ENCODE measurements around the gene GLCCI1.

Gene GLCCI1

DNA sequence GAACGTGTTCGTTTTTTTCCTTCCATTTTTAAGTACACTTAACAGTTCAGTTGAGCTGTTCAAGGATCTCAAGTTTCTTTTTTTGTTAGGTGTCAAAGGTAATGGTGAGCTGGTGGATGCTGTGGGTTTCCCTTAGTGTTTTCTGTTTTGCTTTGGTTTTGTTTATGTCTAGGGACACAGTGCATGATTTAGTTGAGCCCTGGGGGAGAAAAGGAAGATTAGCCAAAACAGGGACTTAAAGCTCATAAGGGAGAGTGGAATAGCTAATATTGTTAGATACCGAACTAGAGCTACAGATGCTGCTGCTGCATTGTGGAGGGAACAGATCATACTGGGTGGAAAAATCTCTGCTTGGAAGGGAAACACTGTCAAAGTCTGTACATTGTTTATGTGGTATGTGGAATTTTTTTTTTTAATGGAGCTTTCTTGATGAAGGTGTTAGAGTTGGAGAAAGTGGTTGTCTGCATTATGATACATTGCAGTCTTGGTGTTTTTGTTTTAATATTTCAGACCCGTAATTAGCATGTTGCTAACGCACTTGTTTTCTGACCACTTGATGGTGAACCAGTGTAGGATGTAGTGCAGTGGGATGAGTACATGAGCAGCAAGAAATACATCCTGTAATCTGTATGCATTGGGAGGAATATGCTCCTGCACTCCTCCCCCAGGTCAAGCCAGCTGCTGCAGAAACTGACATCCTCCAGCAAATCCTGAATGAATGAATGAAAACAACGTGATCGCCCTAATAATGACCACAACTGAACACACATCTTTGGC lies 2.1 kb downstream of the GLCCI1 start:
- peaks cover 22% of the 10 kb centered on the region for H3K4me1 Mint-ChIP-seq
- no peak overlapping the region for H3K4me3 Mint-ChIP-seq
- H3K27ac Mint-ChIP-seq, result no peak overlapping the region
- DNase-seq (ENCODE audit: low spot score in 2 of 2) (no peak), ATAC-seq (no peak)
- peaks cover 6% of the 10 kb centered on the region for H3K36me3 Mint-ChIP-seq
- no peaks in the 10 kb centered on the region for H3K9me3 Mint-ChIP-seq

DNA sequence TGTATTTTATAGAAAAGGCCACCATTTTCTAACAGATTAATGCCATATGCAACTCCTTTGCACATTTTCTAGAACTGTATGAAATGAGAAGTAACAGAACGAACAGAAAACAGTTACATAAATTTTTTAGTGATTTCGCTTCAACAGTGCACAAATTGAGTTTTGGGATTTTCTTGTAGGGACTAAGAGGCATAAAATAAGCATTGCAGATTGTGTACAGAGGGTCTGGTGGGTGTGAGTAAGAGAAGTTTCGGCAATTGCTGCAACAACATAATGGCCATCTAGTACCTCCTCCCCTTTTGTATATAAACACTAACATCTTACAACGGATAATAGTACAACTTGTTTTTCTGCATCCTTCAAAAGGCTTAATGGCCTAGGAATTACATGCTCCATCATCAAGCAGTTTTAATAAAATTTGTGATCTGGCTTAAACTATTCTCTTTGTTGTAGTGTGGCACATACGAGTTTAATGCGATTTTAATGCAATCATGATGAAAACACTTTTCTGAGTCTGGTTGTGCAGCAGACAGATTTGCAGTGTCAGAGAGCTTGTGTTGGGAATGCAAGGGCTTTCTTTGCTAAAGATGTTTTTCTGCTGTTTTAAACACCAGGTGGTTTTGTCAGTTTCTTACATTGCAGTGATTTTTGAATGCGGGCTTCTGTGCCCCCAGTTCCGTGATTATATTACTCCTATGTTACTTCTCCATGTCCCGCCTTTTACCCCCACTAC lies 2.9 kb downstream of the GLCCI1 start:
- Mint-ChIP-seq H3K4me1 (peaks cover 29% of the 10 kb centered on the region), H3K4me3 (no peak overlapping the region), H3K27ac (no peak overlapping the region), H3K36me3 (peaks cover 6% of the 10 kb centered on the region), H3K9me3 (no peaks in the 10 kb centered on the region)
- DNase-seq (ENCODE audit: low spot score in 2 of 2) (no peak), ATAC-seq (no peak)

DNA sequence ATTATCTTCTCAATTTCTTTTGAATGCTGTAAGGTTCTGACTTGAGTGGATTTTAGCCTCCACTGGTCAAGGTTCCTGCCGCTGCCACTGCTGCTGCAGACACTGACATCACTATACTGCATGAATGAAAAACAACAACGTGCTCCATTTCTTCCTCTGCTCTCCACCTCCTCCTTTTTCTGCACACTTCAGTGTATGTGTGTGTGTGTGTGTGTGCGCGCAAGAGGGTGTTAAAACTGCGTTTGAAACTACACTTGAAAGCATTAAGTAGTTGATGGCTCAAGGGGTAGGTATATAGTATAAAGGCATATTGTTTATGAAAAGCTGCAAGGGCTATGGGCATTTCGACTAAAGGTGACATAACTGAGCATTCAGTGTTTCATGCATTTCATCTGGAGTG lies 3.5 kb downstream of the GLCCI1 start:
- Mint-ChIP-seq H3K4me1 (peaks cover 33% of the 10 kb centered on the region), H3K4me3 (no peak overlapping the region), H3K9me3 (no peaks in the 10 kb centered on the region), H3K36me3 (peaks cover 6% of the 10 kb centered on the region), H3K27ac (no peak overlapping the region)
- no peak for ATAC-seq
- no peak for DNase-seq (ENCODE audit: low spot score in 2 of 2)

DNA sequence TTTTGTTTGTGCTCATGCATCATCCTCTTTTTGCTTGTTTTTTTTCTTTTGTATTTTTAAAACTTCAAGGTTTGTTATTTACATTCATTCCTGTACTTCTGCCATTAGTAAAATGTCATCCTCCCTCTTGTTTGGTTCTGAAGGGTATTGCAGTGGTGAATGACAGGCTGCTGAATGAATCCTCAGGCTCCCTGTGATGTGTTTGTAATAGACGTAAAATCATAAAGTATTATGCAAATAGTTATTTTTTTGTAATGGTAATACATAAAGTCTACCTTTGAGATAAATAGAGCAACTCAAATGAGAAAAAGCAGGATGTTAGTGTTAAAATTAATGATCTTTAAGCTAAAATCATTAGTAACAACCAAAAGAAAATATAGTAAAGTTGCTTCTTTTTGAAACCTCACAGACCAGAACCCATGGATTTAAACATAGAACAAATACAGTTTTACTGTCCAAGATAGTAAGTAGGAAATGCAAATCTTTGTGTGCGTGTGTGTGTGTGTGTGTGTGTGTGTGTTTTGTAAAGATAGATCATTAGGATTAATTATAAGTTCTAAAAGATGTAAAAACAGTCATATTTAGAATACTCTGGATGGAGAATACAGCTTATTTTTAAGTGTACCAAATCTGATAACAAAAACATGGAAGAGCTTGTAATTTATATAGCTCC lies 4.5 kb downstream of the GLCCI1 start:
- DNase-seq (ENCODE audit: low spot score in 2 of 2), result no peak
- Mint-ChIP-seq H3K27ac (peak overlapping the region; percentile 44), H3K9me3 (no peaks in the 10 kb centered on the region), H3K4me1 (peaks cover 42% of the 10 kb centered on the region), H3K4me3 (no peak overlapping the region), H3K36me3 (peaks cover 6% of the 10 kb centered on the region)
- ATAC-seq, result no peak

DNA sequence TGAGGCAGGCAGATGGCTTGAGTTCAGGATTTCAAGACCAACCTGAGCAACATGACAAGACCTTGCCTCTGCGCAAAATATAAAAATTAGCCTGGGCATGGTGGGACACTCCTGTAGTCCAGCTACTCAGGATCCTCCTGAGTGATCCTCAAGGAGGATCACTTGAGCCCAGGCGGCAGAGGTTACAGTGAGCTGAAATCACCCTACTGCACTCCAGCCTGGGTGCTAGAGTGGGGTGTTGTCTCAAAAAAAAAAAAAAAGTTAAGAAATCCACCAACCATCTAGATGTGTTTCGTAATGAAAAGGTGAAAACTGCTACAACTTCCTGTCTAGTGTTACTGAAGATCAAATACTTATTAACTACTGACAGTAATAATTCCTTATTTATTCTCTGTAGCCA lies 8.1 kb downstream of the GLCCI1 start:
- Mint-ChIP-seq H3K4me1 (peaks cover 57% of the 10 kb centered on the region), H3K27ac (no peak overlapping the region)

DNA sequence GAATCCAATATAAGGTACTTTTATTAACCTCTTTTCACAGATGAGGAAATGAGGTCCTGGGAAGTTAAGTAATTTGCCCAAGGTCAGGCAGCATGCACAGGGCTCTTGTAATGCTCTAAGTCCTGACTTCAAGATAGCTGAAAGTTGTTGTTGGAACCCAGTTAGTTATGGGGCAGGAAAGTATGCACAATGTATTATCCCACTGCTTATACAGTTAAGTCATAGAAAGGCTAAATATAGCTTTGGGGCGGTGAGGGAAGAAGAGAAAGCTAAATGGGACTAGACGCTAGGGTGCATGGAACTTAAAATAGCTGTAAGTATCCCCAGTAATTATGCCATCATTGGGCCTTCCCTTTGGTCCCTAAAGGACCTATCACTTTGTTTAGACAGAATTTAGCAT lies 9.2 kb downstream of the GLCCI1 start:
- H3K4me3 Mint-ChIP-seq, result peak overlapping the region; percentile 59
- peaks cover 61% of the 10 kb centered on the region for H3K4me1 Mint-ChIP-seq
- peak overlapping the region; percentile 38 for H3K27ac Mint-ChIP-seq
- H3K9me3 Mint-ChIP-seq, result no peaks in the 10 kb centered on the region
- no peaks in the 10 kb centered on the region for H3K36me3 Mint-ChIP-seq
- DNase-seq (ENCODE audit: low spot score in 2 of 2), result no peak
- no peak for ATAC-seq

More for the DNA sequence above, 8.1 kb downstream of the GLCCI1 start:
- ATAC-seq (peak; percentile 42), DNase-seq (ENCODE audit: low spot score in 2 of 2) (no peak)
- Mint-ChIP-seq H3K4me3 (peak overlapping the region; percentile 59), H3K36me3 (no peaks in the 10 kb centered on the region), H3K9me3 (no peaks in the 10 kb centered on the region)

DNA sequence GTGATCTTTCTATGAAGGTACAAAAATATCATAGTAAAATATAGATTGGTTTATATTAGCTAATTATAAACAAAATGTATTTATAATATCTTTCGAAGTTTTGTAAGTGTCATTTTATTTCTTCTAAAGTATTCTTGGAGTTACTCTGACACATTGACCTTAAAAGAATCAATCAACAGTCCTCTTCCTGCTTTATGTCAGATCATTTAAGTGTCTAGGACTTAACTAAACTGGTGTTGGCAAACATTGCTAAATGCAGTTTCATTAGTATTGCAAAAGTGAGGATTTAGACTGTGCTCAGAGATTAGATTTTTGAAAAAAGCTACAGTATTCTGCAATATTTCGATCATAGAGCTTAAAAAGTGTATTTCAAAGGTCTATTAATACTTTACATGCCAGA lies 10.3 kb downstream of the GLCCI1 start:
- no peaks in the 10 kb centered on the region for H3K36me3 Mint-ChIP-seq
- DNase-seq (ENCODE audit: low spot score in 2 of 2), result no peak
- H3K4me1 Mint-ChIP-seq, result peaks cover 57% of the 10 kb centered on the region
- no peak for ATAC-seq
- H3K9me3 Mint-ChIP-seq, result no peaks in the 10 kb centered on the region
- H3K27ac Mint-ChIP-seq, result no peak overlapping the region
- H3K4me3 Mint-ChIP-seq, result no peak overlapping the region

DNA sequence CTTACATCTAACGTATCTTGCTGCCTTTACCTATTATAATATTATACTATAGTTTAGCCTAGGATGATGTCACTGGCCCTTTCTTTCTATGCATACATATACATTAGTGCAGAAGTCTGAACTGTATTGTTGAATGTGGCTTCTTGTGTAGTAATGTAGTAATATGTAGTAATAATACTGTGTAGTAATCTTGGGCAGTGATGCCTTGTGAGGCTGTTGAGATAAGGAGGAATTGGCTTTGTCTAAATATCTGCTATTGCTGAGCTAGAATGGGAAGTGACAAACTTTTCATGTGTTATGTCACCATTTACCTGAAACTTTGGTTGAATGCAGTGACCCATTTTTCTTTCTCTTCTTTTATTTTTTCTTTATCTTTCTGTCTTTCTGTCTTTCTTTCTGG lies 11.0 kb downstream of the GLCCI1 start:
- H3K4me1 Mint-ChIP-seq, result peaks cover 52% of the 10 kb centered on the region
- H3K4me3 Mint-ChIP-seq, result no peak overlapping the region
- DNase-seq (ENCODE audit: low spot score in 2 of 2) (no peak), ATAC-seq (peak; percentile 67)
- H3K9me3 Mint-ChIP-seq, result no peaks in the 10 kb centered on the region
- H3K27ac Mint-ChIP-seq, result peak overlapping the region; percentile 35
- no peaks in the 10 kb centered on the region for H3K36me3 Mint-ChIP-seq

DNA sequence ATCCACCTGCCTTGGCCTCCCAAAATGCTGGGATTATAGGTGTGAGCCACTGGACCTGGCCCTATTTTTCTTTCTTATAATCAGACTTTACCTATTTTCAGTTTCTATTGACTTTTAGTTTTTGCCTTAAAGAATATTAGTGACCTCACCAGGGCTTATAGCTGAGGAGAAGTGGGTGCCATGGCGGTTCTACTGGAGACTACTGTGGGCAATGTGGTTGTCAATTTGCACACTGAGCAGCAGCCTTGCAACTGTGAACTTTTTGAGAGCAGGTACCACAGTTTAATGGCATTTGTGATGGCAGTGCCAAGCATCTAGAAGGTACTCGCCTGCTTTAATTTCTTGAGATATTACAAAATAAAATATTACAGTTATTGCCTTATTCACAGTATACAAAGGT lies 11.5 kb downstream of the GLCCI1 start:
- DNase-seq (ENCODE audit: low spot score in 2 of 2) (no peak), ATAC-seq (no peak)
- peaks cover 55% of the 10 kb centered on the region for H3K4me1 Mint-ChIP-seq
- H3K9me3 Mint-ChIP-seq, result no peaks in the 10 kb centered on the region
- peak overlapping the region; percentile 35 for H3K27ac Mint-ChIP-seq
- H3K4me3 Mint-ChIP-seq, result no peak overlapping the region
- H3K36me3 Mint-ChIP-seq, result no peaks in the 10 kb centered on the region

DNA sequence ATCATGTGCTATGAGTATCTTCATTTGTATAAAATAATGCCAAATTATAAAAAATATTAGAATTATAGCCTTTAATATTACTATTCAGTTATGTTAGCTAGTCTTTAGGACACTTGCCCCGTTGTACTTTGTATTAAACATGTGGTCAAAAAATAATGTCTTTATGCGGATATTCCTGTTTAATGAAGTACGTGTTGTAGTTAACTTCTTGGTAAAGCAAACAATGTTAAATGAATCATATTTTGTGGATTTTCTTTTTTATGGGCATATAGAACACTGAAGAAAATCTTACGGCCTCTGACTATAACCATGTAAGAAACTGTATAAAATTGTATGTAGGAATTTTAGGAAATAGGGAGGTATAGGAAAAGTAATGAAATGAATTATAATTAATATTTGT lies 14.3 kb downstream of the GLCCI1 start:
- Mint-ChIP-seq H3K36me3 (no peaks in the 10 kb centered on the region), H3K9me3 (no peaks in the 10 kb centered on the region), H3K27ac (no peak overlapping the region), H3K4me1 (peaks cover 47% of the 10 kb centered on the region), H3K4me3 (no peak overlapping the region)
- DNase-seq (ENCODE audit: low spot score in 2 of 2) (no peak), ATAC-seq (no peak)

DNA sequence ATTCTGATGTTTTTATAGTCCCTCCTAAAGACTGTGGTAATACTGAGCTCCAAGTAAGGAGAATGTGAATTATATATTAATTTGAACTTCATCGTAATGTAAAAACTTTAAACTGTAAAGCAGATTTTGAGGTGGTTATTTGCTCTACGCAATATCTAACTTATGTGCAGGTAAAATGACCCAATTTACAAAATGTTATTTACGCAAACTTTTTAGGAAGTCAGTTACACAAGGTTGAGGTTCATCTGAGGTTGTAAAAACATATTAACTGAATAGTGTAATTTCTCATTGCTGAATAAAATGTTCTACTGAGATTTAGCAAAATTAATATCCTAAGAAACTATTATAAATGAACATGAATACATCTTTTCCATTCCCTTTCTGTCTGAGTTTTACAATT lies 15.8 kb downstream of the GLCCI1 start:
- H3K4me3 Mint-ChIP-seq, result no peak overlapping the region

DNA sequence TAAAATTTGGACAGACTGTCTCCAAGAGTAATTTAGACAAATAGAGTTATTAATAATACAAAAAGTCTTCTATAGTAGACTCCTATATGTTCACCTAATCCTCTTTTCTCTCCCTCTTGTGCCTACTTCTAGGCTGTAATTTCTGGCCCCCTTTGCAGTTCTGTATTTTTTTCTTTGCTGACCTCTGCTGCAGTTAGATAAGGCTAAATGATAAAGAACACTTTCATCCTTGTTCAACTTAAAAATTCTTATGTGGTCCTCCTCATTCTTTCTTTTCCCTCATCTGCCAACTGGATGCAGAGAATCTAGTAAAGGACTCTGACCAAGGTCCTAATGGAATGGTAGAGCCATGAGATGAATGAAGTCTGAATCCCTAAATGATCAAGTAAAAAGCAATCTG lies 20.1 kb downstream of the GLCCI1 start:
- peak overlapping the region; percentile 86 for H3K27ac Mint-ChIP-seq
- DNase-seq (ENCODE audit: low spot score in 2 of 2) (no peak), ATAC-seq (no peak)
- H3K36me3 Mint-ChIP-seq, result peaks cover 4% of the 10 kb centered on the region
- peak overlapping the region; percentile 60 for H3K4me3 Mint-ChIP-seq
- peaks cover 13% of the 10 kb centered on the region for H3K9me3 Mint-ChIP-seq
- peaks cover 52% of the 10 kb centered on the region for H3K4me1 Mint-ChIP-seq

More for the DNA sequence above, 15.8 kb downstream of the GLCCI1 start:
- Mint-ChIP-seq H3K27ac (no peak overlapping the region), H3K36me3 (no peaks in the 10 kb centered on the region), H3K4me1 (peaks cover 55% of the 10 kb centered on the region), H3K9me3 (no peaks in the 10 kb centered on the region)
- ATAC-seq, result no peak
- no peak for DNase-seq (ENCODE audit: low spot score in 2 of 2)

DNA sequence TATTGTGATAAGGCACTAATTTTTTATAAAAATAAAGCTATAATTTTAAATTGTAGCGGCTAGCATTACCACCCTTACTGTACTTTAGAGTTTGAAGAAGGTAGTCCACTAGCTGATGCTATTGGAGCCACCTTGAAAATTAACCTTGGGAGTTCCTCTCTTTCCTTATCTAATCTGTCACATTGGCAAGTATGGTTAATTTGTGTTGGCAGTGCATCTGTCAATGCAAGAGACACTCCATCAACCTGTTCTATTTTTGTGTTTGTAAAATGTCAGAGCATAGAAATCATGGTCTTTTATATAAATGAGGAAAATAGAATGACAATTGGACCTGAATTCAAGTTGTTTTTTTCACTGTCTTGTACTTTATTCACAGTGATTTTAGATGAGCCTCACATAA lies 20.5 kb downstream of the GLCCI1 start:
- H3K27ac Mint-ChIP-seq, result peak overlapping the region; percentile 86

DNA sequence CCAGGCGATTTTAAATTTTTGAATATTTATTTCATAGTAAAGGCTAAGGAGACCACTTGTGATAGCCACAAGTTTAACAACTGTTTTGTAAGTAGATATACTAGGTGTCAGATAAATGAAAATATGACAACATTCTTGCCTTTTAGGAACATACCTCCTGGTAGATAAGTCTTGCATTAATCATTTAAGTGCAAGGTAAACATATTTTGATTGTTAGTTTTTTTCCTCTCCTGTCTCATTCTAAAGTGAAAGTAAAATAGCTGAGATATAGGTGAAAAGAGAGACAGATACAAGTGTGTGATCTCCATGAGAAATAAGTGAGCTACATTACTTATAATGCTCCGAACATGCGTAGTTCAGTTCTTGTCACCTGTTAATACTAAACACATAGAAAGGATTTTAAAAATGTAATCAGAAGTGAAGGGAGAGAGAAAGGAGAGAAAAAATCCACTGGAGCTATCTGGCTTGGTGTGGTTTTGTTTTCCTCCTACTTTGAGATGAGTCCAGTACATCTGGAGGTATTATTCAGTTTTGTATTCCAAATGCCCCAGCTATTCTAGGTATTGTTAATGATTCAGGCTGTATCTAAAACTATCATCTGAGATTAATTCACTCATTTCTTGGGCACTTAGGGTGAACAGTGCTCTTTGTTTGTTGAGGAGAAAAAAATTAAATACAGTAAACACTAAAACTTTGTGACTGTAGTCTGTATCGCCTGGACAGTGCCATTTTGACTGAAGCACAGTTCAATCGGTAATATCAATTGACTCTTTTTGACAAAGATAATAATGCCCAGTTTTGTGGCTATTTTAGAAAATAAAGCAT lies 21.2 kb downstream of the GLCCI1 start:
- Mint-ChIP-seq H3K4me3 (peak overlapping the region; percentile 60), H3K4me1 (peaks cover 51% of the 10 kb centered on the region), H3K9me3 (peaks cover 13% of the 10 kb centered on the region), H3K36me3 (peaks cover 4% of the 10 kb centered on the region), H3K27ac (peak overlapping the region; percentile 86)
- ATAC-seq (peak; percentile 44), DNase-seq (ENCODE audit: low spot score in 2 of 2) (no peak)

More for the DNA sequence above, 20.5 kb downstream of the GLCCI1 start:
- peaks cover 13% of the 10 kb centered on the region for H3K9me3 Mint-ChIP-seq
- H3K36me3 Mint-ChIP-seq, result peaks cover 4% of the 10 kb centered on the region
- DNase-seq (ENCODE audit: low spot score in 2 of 2) (no peak), ATAC-seq (no peak)
- H3K4me1 Mint-ChIP-seq, result peaks cover 52% of the 10 kb centered on the region
- H3K4me3 Mint-ChIP-seq, result peak overlapping the region; percentile 60

DNA sequence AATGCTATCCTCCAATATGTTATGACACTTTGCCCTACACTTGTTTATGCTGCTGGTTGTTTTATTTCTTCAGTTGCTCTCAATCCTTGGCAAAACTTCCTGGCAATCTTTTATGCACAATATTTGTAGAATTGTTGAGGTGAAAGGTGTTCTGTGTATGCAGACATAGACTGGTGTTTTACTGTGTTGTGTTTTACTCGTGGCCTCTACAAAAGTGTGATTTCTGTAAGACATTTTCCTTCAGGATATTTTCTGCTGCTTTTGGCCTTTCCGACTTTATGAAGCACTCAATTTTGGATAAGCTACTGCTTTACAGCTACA lies 21.8 kb downstream of the GLCCI1 start:
- Mint-ChIP-seq H3K4me3 (peak overlapping the region; percentile 60), H3K4me1 (peaks cover 47% of the 10 kb centered on the region), H3K36me3 (peaks cover 4% of the 10 kb centered on the region), H3K9me3 (peaks cover 13% of the 10 kb centered on the region), H3K27ac (peak overlapping the region; percentile 86)
- ATAC-seq, result no peak
- no peak for DNase-seq (ENCODE audit: low spot score in 2 of 2)
